Measurements from ENCODE around the gene MOSMO. TPM values are rescaled to one million over a fixed set of nuclear protein-coding genes. Genes with fewer than 3 reads are reported as not detected.
A peak's percentile ranks its signal among the peaks of the same experiment; 100 is the strongest.

Gene MOSMO
- total RNA-seq, 6 experiments from 2014 or later, result 6.7 to 13.4 (median 7.5) TPM

GRCh38 chr16:21964353-21964752 lies 43.6 kb upstream of the MOSMO start:
- Histone ChIP-seq H3K36me3 (peaks cover 12 to 95% (median 70%) of the 10 kb centered on the region in 4 donors), H3K4me1 (no peaks in the 10 kb centered on the region), H3K27ac (no peak overlapping the region), H3K9me3 (no peaks in the 10 kb centered on the region), H3K4me3 (no peak overlapping the region), H3K27me3 (no peaks in the 10 kb centered on the region)
- DNase-seq (no peak), ATAC-seq (no peak)
- TF ChIP-seq, protein P1, sequence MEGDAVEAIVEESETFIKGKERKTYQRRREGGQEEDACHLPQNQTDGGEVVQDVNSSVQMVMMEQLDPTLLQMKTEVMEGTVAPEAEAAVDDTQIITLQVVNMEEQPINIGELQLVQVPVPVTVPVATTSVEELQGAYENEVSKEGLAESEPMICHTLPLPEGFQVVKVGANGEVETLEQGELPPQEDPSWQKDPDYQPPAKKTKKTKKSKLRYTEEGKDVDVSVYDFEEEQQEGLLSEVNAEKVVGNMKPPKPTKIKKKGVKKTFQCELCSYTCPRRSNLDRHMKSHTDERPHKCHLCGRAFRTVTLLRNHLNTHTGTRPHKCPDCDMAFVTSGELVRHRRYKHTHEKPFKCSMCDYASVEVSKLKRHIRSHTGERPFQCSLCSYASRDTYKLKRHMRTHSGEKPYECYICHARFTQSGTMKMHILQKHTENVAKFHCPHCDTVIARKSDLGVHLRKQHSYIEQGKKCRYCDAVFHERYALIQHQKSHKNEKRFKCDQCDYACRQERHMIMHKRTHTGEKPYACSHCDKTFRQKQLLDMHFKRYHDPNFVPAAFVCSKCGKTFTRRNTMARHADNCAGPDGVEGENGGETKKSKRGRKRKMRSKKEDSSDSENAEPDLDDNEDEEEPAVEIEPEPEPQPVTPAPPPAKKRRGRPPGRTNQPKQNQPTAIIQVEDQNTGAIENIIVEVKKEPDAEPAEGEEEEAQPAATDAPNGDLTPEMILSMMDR (IDR thresholded peaks at IDR 0.05), result no peak
- TF ChIP-seq POLR2A (IDR thresholded peaks at IDR 0.05), result no peak
- intact Hi-C loops (cut with DNase I), result no loop called here
- 83% methylated on average over 5 of the region's 6 CpGs for WGBS (ENCODE audit: insufficient coverage, low coverage, low lambda C conversion rate, missing lambda C conversion rate)

- Histone ChIP-seq H3K4me1 (no peaks in the 10 kb centered on the region), H3K27me3 (no peaks in the 10 kb centered on the region), H3K4me3 (no peak overlapping the region), H3K27ac (no peak overlapping the region), H3K9me3 (no peaks in the 10 kb centered on the region), H3K36me3 (peaks cover 6 to 100% (median 79%) of the 10 kb centered on the region in 4 donors)
- intact Hi-C loops (cut with DNase I), result no loop called here
- ATAC-seq (no peak), DNase-seq (no peak)
- TF ChIP-seq POLR2A (IDR thresholded peaks at IDR 0.05), result no peak
- TF ChIP-seq, protein P1 (IDR thresholded peaks at IDR 0.05), result no peak
- 83% methylated on average over 2 of the region's 4 CpGs for WGBS (ENCODE audit: insufficient coverage, low coverage, low lambda C conversion rate, missing lambda C conversion rate)
Observed at GRCh38 chr16:21971856-21972255, 36.1 kb upstream of the MOSMO start.

DNA sequence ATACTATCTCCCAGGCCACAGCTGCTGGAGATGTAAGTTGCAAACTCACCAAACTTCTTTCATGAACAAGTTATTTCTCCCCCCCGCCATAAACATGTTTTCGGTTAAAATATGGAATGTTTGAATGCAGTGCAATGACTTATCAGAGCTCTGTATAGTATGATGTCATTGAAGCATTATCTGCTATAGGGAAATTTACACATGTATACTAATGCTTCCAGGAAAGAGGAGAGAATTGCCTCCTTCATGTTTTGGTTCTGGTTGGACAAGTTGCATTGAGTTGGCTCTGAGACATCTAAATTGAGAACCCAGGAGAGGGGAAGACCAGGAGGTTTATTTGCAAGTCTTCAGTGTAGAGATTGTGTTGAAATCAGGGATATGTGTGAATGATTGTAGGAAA lies 34.0 kb upstream of the MOSMO start:
- Histone ChIP-seq H3K9me3 (no peaks in the 10 kb centered on the region), H3K4me1 (no peaks in the 10 kb centered on the region), H3K36me3 (peaks cover 14 to 100% (median 71%) of the 10 kb centered on the region in 4 donors), H3K4me3 (no peak overlapping the region), H3K27ac (no peak overlapping the region), H3K27me3 (no peaks in the 10 kb centered on the region)
- TF ChIP-seq POLR2A (IDR thresholded peaks at IDR 0.05), result no peak
- TF ChIP-seq, protein P1 (IDR thresholded peaks at IDR 0.05), result no peak
- ATAC-seq, result no peak
- 95% methylated on average over 2 of the region's 2 CpGs for WGBS (ENCODE audit: insufficient coverage, low coverage, low lambda C conversion rate, missing lambda C conversion rate)
- no peak for DNase-seq
- intact Hi-C loops (cut with DNase I), result no loop called here

DNA sequence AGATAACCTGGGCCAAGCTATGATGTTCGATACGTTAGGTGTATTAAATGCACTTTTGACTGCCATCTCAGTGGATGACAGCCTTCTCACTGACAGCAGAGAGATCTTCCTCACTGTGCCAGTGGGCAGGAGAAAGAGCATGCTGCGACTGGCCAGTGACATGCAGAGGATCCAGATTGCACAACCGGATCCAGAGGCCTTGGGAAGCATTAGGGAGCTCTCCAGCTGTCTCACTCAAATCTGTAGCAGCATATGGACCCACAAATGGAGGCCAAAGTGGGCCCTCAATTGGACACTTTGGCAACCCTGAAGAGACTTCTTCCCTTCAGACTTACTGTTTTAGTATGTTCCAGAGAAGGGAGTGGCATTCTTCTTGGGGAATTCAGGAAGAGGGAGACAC lies 27.9 kb upstream of the MOSMO start:
- ATAC-seq, result peak in 1 of 4 donors; percentile 12
- no peaks in the 10 kb centered on the region for H3K9me3 ChIP-seq
- no peaks in the 10 kb centered on the region for H3K27me3 ChIP-seq
- H3K36me3 ChIP-seq, result peaks cover 13 to 97% (median 62%) of the 10 kb centered on the region in 4 donors
- H3K4me3 ChIP-seq, result no peak overlapping the region
- H3K4me1 ChIP-seq, result no peaks in the 10 kb centered on the region
- WGBS (ENCODE audit: insufficient coverage, low coverage, low lambda C conversion rate, missing lambda C conversion rate), result 40% methylated on average over 1 of the region's 4 CpGs
- DNase-seq, result no peak
- TF ChIP-seq POLR2A (IDR thresholded peaks at IDR 0.05), result no peak
- TF ChIP-seq, protein P1 (IDR thresholded peaks at IDR 0.05), result no peak
- intact Hi-C loops (cut with DNase I), result no loop called here
- no peak overlapping the region for H3K27ac ChIP-seq

DNA sequence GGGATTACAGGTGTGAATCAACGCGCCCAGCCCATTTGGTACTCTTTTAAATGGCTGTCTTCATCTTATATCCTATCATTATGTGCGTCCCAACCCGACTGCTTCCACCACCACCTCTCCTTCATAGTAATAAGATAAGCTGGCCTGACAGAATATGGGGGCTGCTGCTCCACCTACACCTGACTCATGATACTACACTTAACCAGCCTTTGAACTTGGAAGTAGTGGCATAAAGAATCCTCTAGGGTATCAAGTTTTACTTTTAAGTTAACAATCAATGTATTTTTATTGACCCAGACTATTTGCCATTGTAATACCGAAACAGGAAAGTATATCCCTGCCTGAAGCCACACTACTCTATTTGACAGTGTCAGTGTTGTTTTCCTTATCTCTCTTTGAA lies 25.8 kb upstream of the MOSMO start:
- H3K27me3 ChIP-seq, result no peaks in the 10 kb centered on the region
- H3K4me3 ChIP-seq, result no peak overlapping the region
- H3K27ac ChIP-seq, result no peak overlapping the region
- 92% methylated on average over 4 of the region's 5 CpGs for WGBS (ENCODE audit: insufficient coverage, low coverage, low lambda C conversion rate, missing lambda C conversion rate)
- ATAC-seq (no peak), DNase-seq (no peak)
- H3K9me3 ChIP-seq, result no peaks in the 10 kb centered on the region
- H3K4me1 ChIP-seq, result no peaks in the 10 kb centered on the region
- H3K36me3 ChIP-seq, result peaks cover 13 to 80% (median 44%) of the 10 kb centered on the region in 4 donors
- intact Hi-C loops (cut with DNase I), result no loop called here
- TF ChIP-seq, protein P1 (IDR thresholded peaks at IDR 0.05), result no peak
- no peak for TF ChIP-seq POLR2A (IDR thresholded peaks at IDR 0.05)

All from right lobe of liver (tissue), 6 donors.